Skin of body (tissue), 2 donors: ENCODE data around the gene ALG1L2. TPM values are rescaled to one million over a fixed set of nuclear protein-coding genes. Genes with fewer than 3 reads are reported as not detected.
"Not testable (repeated sequence)": the region's sequence is repeated elsewhere in the genome, so short reads cannot be mapped to it uniquely, and the experiment has no call there.

Experiments
- DNase-seq: peaks from one replicate; lab custom pipeline; 2025; lab: John Stamatoyannopoulos, UW
- total RNA-seq: library from RNA; depleted of rRNA; stranded (reverse); fragments of >200 nt; gene quantifications from one replicate; pipeline ENCODE4 v1.2.3, GENCODE V29; 2014

ALG1L2 gene
- total RNA-seq, result not detected

GRCh38 chr3:130081351-130081881 lies at the start of gene ALG1L2:
TSS of gene ALG1L2 (plus strand) at chr3:130081831. CDS start at chr3:130082017, 186 bp downstream.
- DNase-seq, result peak; percentile 23

GRCh38 chr3:130037126-130037815 lies 44.4 kb upstream of the ALG1L2 start:
- not testable (repeated sequence) for DNase-seq

- DNase-seq, result not testable (repeated sequence)
Measured at GRCh38 chr3:130042736-130043135, 38.9 kb upstream of the ALG1L2 start.

GRCh38 chr3:130043658-130044057 lies 38.0 kb upstream of the ALG1L2 start:
- not testable (repeated sequence) for DNase-seq

GRCh38 chr3:130044370-130044769 lies 37.3 kb upstream of the ALG1L2 start:
- no peak for DNase-seq

GRCh38 chr3:130048726-130049125 lies 32.9 kb upstream of the ALG1L2 start:
- no peak for DNase-seq

- not testable (repeated sequence) for DNase-seq
Measured at GRCh38 chr3:130052366-130052765, 29.3 kb upstream of the ALG1L2 start.

- DNase-seq, result not testable (repeated sequence)
Measured at GRCh38 chr3:130052965-130053364, 28.7 kb upstream of the ALG1L2 start.

GRCh38 chr3:130057536-130058266 lies 23.9 kb upstream of the ALG1L2 start:
- not testable (repeated sequence) for DNase-seq

GRCh38 chr3:130058267-130058657 lies 23.4 kb upstream of the ALG1L2 start:
- DNase-seq, result not testable (repeated sequence)

- not testable (repeated sequence) for DNase-seq
Measured at GRCh38 chr3:130058716-130059115, 22.9 kb upstream of the ALG1L2 start.

GRCh38 chr3:130059162-130059561 lies 22.5 kb upstream of the ALG1L2 start:
- not testable (repeated sequence) for DNase-seq

GRCh38 chr3:130073582-130073981 lies 8.0 kb upstream of the ALG1L2 start:
- DNase-seq, result no peak

- no peak for DNase-seq
Measured at GRCh38 chr3:130077636-130078035, 4.0 kb upstream of the ALG1L2 start.

- DNase-seq, result not testable (repeated sequence)
Measured at GRCh38 chr3:130083363-130084090, 1.9 kb downstream of the ALG1L2 start.

GRCh38 chr3:130084436-130084980 lies 2.9 kb downstream of the ALG1L2 start:
- DNase-seq, result no peak

GRCh38 chr3:130085881-130086280 lies 4.2 kb downstream of the ALG1L2 start:
- no peak for DNase-seq

GRCh38 chr3:130086628-130087027 lies 5.0 kb downstream of the ALG1L2 start:
- not testable (repeated sequence) for DNase-seq

- DNase-seq, result no peak
Measured at GRCh38 chr3:130088061-130088460, 6.4 kb downstream of the ALG1L2 start.

- not testable (repeated sequence) for DNase-seq
Measured at GRCh38 chr3:130090681-130091080, 9.1 kb downstream of the ALG1L2 start.

- DNase-seq, result no peak
Measured at GRCh38 chr3:130091958-130092357, 10.3 kb downstream of the ALG1L2 start.
